Mucosa of gallbladder (tissue), 1 donor: ENCODE results near the gene TPM2. TPM values are rescaled to one million over a fixed set of nuclear protein-coding genes. Genes with fewer than 3 reads are reported as not detected.

Source experiments
- DNase-seq: peaks from one replicate; pipeline ENCODE4 v3.0.0-alpha.2; 2020; ENCODE audit warnings: low spot score
- total RNA-seq: library from RNA; stranded (reverse); gene quantifications from one replicate; pipeline ENCODE4 v1.2.1, GENCODE V29; 2021
- donor health status: DM: no; HTN: no; CAD: no.

TPM2 gene
- total RNA-seq, 1 donor from 2014 or later = 1,716 TPM

DNA sequence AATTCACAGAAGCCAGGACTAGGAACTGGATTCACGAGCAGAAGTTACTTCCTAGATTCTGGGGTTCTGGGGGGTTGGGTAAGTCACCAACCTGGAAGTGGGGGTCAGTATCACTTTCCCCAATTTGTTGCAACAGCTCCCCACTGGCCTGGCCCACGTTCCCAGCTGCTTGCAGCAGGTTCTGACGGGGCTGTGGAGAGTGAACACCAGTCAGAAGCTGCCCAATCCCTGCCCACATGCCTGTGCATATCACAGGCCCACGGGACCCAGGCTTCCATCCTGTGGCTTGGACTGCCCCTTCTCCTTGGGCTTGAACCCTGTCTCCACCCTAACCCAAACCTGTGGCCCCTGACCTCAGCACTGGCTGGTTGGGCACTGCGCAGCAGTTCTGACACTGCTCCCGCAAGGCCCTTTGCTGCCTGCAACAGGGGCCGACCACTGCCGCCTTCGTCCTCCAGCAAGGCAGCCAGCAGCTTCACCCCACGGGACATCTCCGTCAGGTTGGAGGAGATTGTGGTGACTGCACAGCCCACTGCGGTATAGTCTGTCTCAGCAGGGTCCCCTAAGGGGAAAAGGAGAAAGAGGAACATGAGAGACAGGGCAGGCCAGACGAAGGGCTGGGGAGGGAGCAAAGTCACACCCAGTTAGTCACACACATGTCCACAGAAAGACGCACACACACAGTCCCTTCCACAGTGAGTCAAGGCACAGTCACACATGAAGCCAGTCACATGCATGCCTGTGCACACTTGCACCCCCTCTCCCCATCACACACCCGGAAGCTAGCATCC is 29.2 kb upstream of the TPM2 start:
- no peak for DNase-seq

DNA sequence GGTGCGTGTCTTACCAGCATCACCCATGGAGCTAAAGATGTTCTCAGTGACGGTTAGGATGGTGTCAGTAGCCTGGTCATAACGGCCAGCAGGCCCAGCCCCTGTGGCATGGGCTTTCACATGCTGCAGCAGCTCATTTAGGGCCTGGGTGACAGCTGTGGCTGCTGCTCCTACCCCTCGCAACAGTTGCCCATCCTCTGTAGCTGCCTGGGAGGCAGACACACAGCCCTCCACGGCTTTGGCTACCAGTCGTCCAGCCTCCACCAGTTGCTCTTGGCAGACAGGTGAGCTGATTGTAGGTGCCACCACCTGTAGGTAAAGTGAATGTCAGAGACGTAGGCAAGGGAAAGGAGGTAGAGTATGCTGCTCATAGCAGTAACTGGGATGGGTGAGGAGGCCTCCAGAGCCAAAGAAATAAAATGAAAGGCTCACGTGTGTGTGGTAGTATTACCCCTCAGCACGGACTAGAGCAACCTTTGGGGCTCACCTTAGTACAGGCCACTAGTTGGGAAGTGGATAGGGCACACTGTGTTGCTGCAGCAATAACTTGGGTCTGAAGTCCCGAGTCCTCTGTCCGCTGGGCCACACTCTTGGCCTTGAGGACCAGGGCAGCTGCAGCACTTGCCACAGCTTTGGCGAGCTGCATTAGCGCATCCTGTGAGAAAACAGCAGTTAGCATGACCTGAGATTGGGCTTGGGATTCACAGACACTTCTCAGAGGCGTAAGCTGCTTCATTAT is 27.6 kb upstream of the TPM2 start:
- no peak for DNase-seq

DNA sequence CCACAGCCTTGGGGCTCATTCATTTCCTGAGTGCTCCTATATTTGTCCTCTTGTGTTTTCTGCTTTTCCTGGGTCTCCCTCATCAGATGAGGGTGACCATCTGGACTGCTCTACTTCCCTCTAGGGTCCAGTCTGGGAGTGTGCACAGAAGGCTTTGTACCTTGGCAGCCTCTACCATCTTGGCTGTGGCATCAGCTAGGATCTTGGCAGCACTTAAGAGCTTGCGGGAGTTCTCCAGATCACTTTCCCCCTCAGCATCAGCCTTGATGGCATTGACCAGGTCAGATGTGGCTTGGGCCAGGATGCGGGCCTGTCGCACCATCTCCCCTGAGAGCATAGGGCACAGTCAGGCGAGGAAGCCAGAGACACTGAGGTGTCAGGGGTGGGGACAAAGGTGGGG is 26.5 kb upstream of the TPM2 start:
- DNase-seq = no peak

DNA sequence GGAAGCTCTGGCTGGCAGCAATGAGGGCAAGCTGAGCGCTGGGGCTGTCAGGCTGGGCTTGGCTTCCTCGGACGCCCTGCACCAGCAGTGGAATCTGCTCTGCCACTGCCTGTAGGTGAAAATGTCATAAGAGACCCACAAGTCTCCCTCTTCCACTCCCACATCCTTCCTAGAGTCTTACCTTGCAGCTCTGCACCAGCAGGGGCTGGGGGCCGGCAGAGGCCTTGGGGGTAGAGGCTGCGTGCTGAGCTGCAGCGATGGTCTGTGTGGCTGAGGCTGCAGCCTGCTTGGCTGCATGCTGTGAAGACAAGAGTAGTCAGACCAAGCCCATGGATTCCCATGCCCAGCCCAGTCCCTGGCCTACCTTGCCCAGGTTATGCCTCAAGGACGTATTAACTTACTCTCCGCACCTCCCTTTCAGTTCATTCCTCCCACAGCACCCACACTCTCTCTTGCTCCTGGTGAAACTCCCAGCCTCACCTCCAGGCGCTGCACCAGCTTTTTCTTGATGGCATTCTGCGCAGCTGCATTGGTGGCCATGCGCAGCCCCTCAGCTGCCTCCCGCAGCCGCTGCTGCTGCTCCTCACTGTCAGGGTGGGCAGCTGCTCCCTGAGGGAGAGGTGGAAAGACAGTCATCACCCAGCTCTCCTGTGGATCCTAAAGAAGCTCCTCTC is 25.0 kb upstream of the TPM2 start:
- no peak for DNase-seq

DNA sequence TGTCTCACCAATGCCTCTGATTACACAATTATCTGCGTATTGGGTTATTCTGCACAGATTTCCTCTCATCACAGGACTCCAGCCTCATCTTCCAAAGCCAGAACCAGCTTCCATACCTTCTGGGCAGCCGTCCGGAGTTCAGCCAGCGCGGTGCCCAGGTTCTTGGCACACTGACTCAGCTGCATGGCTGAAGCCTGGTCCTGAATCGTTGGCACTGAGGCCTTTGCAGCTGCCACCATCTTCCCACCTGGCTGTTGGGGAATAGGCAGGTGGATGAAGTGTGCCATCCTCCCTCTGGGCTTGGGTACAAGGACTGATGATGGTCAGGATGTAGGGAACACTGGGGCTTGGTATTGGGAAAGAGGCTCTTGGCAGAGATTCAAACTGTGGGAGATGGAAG is 24.4 kb upstream of the TPM2 start:
- DNase-seq = no peak

DNA sequence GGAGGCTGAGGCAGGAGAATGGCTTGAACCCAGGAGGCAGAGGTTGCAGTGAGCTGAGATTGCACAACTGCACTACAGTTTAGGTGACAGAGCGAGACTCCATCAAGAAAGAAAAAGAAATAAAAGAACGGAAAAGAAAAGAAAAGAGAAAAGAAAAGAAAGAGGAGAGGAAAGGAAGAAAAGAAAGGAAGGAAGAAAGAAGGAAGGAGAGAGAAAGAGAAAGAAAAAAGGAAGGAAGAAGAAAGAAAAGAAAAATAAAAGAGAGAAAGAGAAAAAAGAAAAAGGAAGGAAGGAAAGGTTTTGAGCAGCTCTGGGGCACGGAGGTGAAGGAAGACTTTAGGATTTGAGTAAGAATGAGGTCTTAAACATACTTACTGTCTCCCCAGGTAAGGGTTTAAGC is 23.9 kb upstream of the TPM2 start:
- DNase-seq = no peak

DNA sequence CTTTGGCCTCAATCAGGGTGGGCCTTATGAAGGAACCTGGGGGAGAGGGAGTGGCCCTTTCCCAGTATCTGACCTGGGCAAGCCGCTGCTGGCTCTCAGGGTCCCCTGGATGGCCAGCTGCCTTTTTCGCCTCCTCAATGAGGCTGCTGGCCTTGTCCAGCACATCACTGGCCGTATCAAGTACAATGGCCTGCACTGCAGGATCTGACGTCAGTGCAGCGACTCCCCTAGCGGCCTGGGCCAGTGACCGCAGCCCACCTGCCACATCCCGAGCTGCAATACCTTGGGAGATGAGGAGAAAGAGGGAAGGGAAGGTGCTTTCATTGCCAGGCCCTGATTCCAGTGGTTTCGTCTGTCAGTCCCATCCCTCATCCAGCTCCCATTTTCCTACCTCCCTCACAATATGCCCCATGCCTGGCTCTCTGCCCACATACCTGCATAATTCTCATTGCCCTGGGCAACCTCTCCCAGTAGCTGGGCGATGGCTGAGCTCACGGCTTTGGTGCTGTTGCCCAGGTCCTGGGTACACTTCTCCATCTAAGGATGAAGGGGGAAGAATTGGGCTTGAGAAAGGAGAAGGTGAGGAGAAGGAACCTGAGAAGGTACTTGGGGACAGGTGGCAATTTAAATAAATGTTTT is 23.2 kb upstream of the TPM2 start:
- DNase-seq = no peak

DNA sequence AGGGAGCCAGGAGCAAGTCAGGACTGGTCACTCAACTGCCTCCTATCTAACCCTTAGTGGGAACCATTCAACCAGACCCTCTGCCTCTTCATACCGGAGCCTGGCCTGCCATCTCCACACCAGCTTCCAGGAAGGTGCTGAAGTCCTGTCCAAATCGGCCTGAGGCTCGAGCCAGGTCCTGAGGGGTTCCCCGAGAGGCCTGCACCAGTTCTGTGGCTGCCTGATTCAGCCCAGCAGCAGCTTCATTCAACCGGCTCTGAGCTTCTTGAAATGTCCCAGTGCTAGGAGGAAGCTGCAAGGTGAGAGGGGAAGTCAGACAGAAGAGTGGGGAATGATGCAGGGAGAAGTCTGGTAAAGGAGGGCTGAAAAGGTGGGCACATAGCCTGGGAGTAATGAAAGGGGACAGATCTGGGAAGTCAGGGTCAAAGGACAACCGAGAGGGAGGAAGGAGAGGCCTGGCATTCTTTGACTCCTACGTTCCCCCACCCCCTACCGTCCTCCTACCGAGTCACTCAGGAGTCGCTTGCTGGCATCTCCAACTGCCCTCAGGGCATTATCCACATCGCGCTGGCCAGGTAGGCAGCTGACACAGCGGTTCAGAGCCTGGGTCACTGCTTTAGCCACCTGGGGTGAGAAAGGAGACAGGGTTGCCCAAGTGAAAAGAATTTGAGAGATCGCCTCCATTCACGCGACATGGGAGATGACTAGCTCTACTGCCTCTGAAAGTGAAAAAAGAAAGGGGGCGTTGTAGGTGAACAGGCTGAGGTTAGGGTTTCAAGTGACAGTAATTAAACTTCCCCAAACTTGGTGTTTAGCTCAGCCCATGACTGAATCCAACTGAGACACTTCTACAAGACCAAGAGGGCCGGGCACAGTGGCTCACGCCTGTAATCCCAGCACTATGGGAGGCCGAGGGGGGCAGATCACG is 22.0 kb upstream of the TPM2 start:
- DNase-seq = no peak

DNA sequence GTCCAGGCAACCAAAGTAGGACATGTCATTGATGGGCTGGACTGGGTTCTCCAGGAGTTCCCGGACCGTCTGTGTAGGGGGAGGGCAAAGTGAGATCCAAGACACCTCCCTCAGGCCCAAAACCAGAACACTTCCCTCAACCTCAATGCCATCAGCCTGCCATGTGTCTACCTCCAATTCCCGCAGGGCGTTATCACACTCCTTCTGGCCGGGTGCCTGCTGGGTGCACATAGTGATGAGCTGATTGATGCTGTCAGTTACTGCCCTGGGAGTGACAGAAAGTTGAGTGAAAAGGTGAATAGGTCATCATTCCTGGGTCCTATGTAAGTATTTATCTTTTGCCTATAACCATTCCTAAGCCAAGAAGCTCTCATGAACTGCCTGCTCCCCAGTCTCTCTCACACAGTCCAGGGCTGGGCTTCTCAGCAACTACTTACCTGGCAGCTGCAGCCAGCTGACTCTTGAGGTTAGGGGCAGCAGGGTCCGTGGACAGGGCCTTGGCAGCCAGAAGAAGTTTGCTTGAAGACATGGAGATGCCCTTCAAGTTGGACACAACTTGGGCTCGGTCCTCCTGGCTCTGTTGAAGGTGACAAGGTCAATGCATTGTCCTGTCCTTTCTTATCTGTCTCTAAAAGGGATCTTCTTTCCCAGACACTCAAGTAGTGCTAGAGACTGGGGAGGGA is 21.2 kb upstream of the TPM2 start:
- DNase-seq = no peak

DNA sequence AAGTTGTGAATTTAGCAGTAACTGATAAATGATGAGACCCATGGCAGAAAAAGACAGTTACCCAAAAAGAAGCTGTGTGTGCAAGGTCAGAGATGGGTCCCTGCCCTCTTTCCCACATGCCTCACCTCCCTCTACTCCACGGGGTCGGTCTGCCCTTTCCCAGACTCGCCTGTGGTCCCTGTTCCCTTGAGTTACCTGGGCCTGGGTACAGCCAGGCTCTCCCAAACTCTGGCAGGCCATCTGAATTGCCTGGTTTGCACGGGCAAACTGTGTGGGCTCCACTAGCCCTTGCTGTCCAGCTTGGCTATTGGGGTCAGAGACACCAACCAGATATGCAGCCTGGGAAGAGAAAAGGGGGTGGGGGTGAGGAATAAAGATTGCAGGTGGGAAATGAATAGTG is 18.4 kb upstream of the TPM2 start:
- DNase-seq = no peak

DNA sequence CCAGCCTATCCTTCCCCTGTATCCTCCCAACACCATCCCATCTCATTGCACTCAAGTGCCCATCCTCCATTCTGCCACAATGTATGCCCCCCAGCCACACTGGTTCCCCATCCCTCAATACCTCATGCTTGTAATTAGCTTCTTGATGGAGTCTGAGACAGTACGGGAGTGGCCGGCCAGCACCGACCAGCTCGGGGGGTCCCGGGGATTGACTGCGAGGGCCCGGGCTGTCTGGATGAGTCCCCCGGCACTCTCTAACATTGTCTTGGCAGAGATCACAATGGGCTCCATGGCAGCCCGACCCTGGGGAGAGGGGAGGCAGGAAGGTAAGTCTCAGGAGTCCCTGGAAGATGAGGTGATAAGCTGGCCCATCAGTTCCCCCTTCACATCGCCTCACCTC is 17.2 kb upstream of the TPM2 start:
- no peak for DNase-seq

DNA sequence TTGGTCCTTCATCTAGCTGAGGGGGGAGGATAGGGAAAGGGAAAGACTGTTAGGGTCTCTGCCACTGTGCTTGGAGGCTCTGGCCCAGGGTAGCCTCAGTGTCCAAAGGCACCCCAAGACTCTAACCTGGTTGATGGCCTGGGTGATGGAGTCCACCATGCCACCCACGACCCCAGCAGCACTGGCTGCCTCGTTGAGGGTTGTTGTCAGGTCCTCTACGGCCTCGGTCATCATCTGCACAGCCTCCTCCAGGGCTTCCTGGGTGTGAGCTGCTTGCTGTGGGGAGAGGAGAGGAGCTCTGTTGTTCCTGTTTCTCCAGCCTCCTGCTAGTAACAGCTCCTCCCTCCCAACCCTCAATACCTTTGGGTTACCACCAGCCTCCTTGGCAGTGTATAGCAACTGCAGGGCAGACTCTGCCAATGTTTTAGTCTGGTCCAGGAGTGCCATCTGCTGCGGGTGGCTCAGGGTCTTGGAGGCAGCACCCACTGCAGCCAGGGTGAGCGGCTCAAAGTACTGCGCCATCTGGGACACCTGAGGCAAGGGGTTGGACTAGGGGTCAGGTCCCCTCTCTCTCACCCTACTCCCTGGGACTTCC is 16.2 kb upstream of the TPM2 start:
- no peak for DNase-seq

DNA sequence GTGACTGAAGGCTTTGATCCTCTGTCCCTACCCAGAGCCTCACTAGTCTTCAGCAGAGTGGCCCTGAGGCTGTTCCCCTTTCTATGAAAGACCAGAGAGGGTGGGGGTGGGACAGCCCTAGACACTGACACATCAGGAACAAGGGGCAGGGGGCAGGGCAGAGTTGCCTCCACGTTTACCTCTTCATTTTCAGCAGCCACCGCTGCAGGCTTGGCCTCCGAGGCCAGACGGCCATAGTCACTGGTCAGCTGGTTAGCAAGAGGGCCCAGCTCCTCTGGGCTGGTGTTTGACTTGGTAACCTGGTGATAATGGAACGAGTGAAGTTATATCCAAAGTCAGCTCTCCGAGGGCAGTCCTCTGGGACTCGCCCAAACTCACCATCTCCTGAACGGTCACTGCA is 15.6 kb upstream of the TPM2 start:
- DNase-seq = no peak

DNA sequence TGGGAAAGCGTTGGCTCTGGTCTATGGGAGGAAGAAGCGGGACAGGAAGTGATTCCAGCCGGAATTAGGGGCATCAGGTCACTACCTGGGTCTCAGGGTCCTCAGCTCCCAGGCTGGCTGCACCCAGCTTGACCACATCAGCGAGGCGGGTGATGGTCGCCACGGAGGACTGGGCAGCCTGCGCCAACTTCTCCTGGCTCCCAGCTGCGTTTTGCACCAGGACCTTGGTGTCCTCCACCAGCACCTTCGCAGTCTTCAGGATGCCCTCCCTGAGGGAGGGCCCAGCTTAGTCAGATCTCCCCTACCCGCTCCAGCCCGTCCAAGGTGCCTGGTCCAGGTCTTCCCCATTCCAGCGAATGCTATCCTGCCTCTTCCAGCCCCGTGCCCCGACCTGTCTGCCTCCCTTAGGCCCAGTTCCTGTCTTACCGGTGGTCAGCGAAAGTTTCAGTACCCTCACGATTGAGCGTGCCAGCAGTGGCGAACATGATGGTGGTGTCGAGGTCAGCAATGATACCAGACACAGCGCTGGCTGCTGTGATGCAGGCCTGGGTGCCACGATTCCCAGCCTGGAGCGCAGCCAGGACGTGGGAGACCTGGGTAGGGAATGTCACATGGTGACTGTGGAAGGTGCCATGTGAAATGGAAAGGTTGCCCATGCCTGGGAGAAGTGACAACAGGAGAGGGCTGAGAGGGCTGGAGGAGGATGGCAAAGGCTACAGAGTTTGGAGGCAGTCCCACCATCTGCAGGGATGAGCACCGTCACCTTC is 14.4 kb upstream of the TPM2 start:
- DNase-seq = no peak

DNA sequence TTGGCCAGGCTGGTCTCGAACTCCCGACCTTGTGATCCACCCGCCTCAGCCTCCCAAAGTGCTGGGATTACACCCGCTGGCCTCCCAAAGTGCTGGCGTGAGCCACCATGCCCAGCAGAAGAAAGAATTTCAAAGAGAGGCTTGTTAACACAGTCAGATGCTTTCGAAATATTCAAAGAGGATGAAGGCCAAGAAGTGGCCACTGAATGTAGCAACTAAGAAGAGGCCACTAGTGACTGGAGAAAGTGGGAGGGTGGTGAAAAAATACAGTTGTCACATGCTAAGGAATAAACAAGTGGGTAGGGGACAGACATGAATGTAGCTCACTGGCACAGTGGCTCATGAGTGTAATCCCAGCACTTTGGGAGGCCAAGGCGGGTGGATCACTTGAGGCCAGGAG is 13.0 kb upstream of the TPM2 start:
- no peak for DNase-seq

DNA sequence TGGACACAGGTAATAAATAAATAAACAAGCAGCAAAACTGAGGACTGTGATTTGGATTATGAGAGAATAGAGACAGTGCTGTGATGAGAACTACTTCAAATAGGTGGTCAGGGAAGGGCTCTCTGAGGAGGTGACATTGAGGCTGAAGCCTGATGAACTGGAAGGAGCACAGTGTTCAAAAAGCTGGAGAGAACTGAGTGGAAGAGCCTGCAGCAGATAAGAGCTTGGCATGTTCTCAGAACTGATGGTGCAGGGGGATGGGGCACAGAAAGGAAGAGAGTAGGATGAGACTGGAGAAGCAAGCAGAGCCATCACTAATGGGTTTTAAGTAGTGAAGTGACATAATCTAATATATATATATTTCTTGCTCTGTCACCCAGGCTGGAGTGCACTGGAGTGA is 11.2 kb upstream of the TPM2 start:
- DNase-seq = no peak

DNA sequence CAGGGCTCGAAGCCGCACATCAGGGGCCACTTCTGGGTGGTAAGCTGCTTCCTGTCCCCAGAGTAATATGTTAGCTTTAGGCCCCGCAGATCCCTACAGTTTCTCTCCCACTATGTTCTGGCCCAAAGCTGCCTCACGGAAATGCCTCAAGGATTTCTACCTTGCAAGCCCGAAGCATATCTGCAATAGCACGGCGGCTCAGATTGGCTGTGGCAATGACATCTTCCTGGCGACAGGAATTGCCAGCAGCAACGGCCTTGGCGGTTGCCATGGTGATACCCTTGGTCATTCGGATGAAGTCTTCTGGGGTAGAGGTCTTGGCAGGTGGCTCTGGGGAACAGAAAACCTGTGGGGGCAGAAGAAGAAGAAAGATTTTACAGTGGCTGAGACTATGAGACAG is 10.3 kb upstream of the TPM2 start:
- DNase-seq = no peak

DNA sequence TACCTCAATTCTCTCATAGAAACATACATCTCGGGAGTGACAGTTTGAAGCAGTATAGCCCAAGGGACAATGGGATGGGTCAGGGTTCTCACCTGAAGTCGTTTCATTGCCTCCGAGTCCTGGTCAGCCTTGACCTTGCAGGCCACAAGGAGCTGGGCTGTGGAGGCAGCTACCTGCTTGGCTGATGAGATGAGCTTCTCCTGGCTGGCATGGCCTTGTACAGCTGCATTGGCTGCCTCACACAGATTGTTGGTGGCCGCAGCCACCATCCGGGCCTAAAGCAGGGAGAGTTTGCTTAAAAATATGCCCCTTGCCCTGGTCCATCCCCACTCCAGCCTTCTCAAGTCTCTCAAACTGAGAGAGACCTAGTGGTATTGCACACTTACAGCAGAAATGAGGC is 8.5 kb upstream of the TPM2 start:
- no peak for DNase-seq

DNA sequence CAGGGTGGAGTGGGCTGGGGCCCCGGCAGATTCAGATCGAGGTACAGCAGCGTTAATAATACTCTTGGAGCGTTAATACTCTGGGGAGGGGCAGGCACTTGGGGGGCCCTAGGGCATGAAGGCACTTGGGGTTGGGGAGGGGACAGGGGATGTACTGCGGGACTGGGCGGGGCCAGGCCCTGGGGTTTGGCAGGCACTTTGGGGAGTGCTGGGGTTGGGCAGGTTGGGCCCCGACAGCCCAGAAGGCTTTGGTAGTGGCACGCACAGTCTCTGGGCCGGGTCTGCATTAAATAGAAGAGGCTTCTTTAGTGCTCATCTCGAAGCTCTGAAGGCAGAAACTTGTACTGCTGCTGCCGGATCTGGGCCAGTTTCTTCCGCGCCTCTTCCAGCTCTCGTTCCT is 7.8 kb upstream of the TPM2 start:
- DNase-seq = no peak
